HEK293 (cell line): ENCODE data around the gene TLCD3B.

ENCODE experiments used
- CTCF ChIA-PET: fragments of 350-600 bp; formaldehyde crosslinking; extraction: SDS; loops from one replicate; lab custom pipeline; 2021; ENCODE audit warnings: antibody characterized with exemption; lab: Yijun Ruan, JAX
- POLR2A ChIA-PET: fragments of 300-600 bp; formaldehyde crosslinking; extraction: SDS; loops from one replicate; lab custom pipeline; 2020; ENCODE audit warnings: antibody characterized with exemption, inconsistent platforms; lab: Yijun Ruan, JAX
- H3K27ac ChIP-seq: fragments of 200-500 bp; sonication (Bioruptor generic); 2 replicates; pipeline ENCODE4 v1.5.1; 2014; ENCODE audit warnings: low read depth, low read length, control low read depth, inconsistent platforms; ENCODE audit errors: extremely low read depth
- H3K36me3 ChIP-seq, 2 experiments: fragments of 200-500 bp in 1 of 2; sonication (Bioruptor generic) in 1 of 2; 1 replicate in 1 of 2; 2 replicates in 1 of 2; pipeline ENCODE4 v1.5.1; 2014 to 2017; ENCODE audit warnings: inconsistent platforms in 2 of 2, low read length in 2 of 2; ENCODE audit not compliant: control insufficient read depth in 2 of 2, insufficient read depth in 1 of 2
- H3K4me1 ChIP-seq: fragments of 200-500 bp; sonication (Bioruptor generic); 2 replicates; pipeline ENCODE4 v1.5.1; 2014; ENCODE audit warnings: mild to moderate bottlenecking, low read length, inconsistent platforms; ENCODE audit not compliant: control insufficient read depth, insufficient read depth
- H3K4me3 ChIP-seq: 2 replicates; pipeline ENCODE4 v1.5.1; 2011; ENCODE audit warnings: low read depth, mild to moderate bottlenecking, control low read depth, low read length, moderate library complexity
- H3K9me3 ChIP-seq: fragments of 200-500 bp; sonication (Bioruptor generic); 2 replicates; pipeline ENCODE4 v1.5.1; 2014; ENCODE audit warnings: low read depth, low read length, inconsistent platforms; ENCODE audit not compliant: control insufficient read depth, insufficient read depth
- BCL6B ChIP-seq: fragments of 450-650 bp; formaldehyde crosslinking; IDR thresholded peaks from 2 replicates; pipeline ENCODE4 v1.5.1; 2017; ENCODE audit warnings: missing biosample characterization, missing genetic modification characterization
- INSM2 ChIP-seq: fragments of 450-650 bp; formaldehyde crosslinking; IDR thresholded peaks from 2 replicates; pipeline ENCODE4 v1.5.1; 2016; ENCODE audit warnings: missing biosample characterization, missing genetic modification characterization
- KLF7 ChIP-seq: fragments of 450-650 bp; formaldehyde crosslinking; IDR thresholded peaks from 2 replicates; pipeline ENCODE4 v1.5.1; 2016; ENCODE audit warnings: missing biosample characterization, missing genetic modification characterization, borderline replicate concordance
- PRDM10 ChIP-seq: fragments of 450-650 bp; formaldehyde crosslinking; IDR thresholded peaks from 2 replicates; pipeline ENCODE4 v1.5.1; 2016; ENCODE audit warnings: missing biosample characterization, missing genetic modification characterization
- ZBTB11 ChIP-seq: fragments of 450-650 bp; formaldehyde crosslinking; conservative IDR thresholded peaks from 2 replicates; pipeline ENCODE4 v1.5.1; 2016; ENCODE audit warnings: low read depth, missing biosample characterization, missing genetic modification characterization
- ZBTB17 ChIP-seq: fragments of 450-650 bp; formaldehyde crosslinking; IDR thresholded peaks from 2 replicates; pipeline ENCODE4 v1.5.1; 2016; ENCODE audit warnings: missing biosample characterization, missing genetic modification characterization
- ZEB2 ChIP-seq: fragments of 450-650 bp; formaldehyde crosslinking; IDR thresholded peaks from 2 replicates; pipeline ENCODE4 v1.5.1; 2016; ENCODE audit warnings: missing biosample characterization, missing genetic modification characterization
- ZNF169 ChIP-seq: fragments of 450-650 bp; formaldehyde crosslinking; IDR thresholded peaks from 2 replicates; pipeline ENCODE4 v1.5.1; 2016; ENCODE audit warnings: missing biosample characterization, missing genetic modification characterization
- ZNF24 ChIP-seq: fragments of 450-650 bp; formaldehyde crosslinking; IDR thresholded peaks from 2 replicates; pipeline ENCODE4 v1.5.1; 2016; ENCODE audit warnings: missing biosample characterization, missing genetic modification characterization
- ZNF266 ChIP-seq: fragments of 450-650 bp; formaldehyde crosslinking; IDR thresholded peaks from 2 replicates; pipeline ENCODE4 v1.5.1; 2016; ENCODE audit warnings: missing biosample characterization, missing genetic modification characterization, low read depth
- ZNF324 ChIP-seq: fragments of 450-650 bp; formaldehyde crosslinking; IDR thresholded peaks from 2 replicates; pipeline ENCODE4 v1.5.1; 2016; ENCODE audit warnings: missing biosample characterization, missing genetic modification characterization
- ZNF335 ChIP-seq: fragments of 450-650 bp; formaldehyde crosslinking; conservative IDR thresholded peaks from 2 replicates; pipeline ENCODE4 v1.5.1; 2016; ENCODE audit warnings: missing biosample characterization, missing genetic modification characterization
- ZNF561 ChIP-seq: fragments of 450-650 bp; IDR thresholded peaks from 2 replicates; pipeline ENCODE4 v1.5.1; 2018; ENCODE audit warnings: missing biosample characterization, missing genetic modification characterization, borderline replicate concordance
- ZNF664 ChIP-seq: fragments of 450-650 bp; formaldehyde crosslinking; IDR thresholded peaks from 2 replicates; pipeline ENCODE4 v1.5.1; 2016; ENCODE audit warnings: missing biosample characterization, missing genetic modification characterization
- ZNF768 ChIP-seq: fragments of 450-650 bp; formaldehyde crosslinking; IDR thresholded peaks from 2 replicates; pipeline ENCODE4 v1.5.1; 2018; ENCODE audit warnings: missing biosample characterization, mild to moderate bottlenecking, missing genetic modification characterization
- ZNF843 ChIP-seq: fragments of 450-650 bp; formaldehyde crosslinking; IDR thresholded peaks from 2 replicates; pipeline ENCODE4 v1.5.1; 2016; ENCODE audit warnings: missing biosample characterization, missing genetic modification characterization
- ZSCAN18 ChIP-seq: fragments of 450-650 bp; formaldehyde crosslinking; IDR thresholded peaks from 2 replicates; pipeline ENCODE4 v1.5.1; 2016; ENCODE audit warnings: missing biosample characterization, missing genetic modification characterization

TLCD3B gene

GRCh38 chr16:29996766-29997250 is 34.3 kb downstream of the TLCD3B start:
- Histone ChIP-seq H3K4me3 (peak overlapping the region; percentile 93), H3K27ac (peak overlapping the region; percentile 91; the same call in 1 of the 2 replicates), H3K4me1 (no peaks in the 10 kb centered on the region; the same call in 1 of the 2 replicates), H3K36me3 (peaks cover 8 to 77% of the 10 kb centered on the region in 2 experiments), H3K9me3 (no peaks in the 10 kb centered on the region)
- ChIA-PET POLR2A (interaction anchor here (0.6 to 4.0 kb wide), 7 partner anchors 8 to 396 kb away, joined by 3 to 42 read pairs (median 5); partner anchors contain the start of gene TAOK2), CTCF (interaction anchor here (0.6 to 2.1 kb wide), 13 partner anchors 10 to 275 kb away, joined by 3 to 12 read pairs (median 4); partner anchors contain the start of genes PAGR1 and PRRT2)
- no peak for TF ChIP-seq ZNF266 (tag by site-specific recombination)
- peak; percentile 15; the same call in 1 of the 2 replicates for TF ChIP-seq ZBTB17 (tag by site-specific recombination)
- TF ChIP-seq ZNF664 (tag by site-specific recombination): peak; percentile 95

GRCh38 chr16:29995911-29996765 is 34.9 kb downstream of the TLCD3B start, which contains the start of gene INO80E:
Gene INO80E, plus strand, starts transcription at chr16:29996241. Its CDS starts 70 bp downstream, at chr16:29996311.
- H3K27ac ChIP-seq: peak within 1 kb of the TSS; percentile 91
- peak within 1 kb of the TSS; percentile 93 for H3K4me3 ChIP-seq
- H3K9me3 ChIP-seq: no peaks in the 10 kb centered on the region
- no peaks in the 10 kb centered on the region; the same call in 1 of the 2 replicates for H3K4me1 ChIP-seq
- POLR2A ChIA-PET: interaction anchor here (0.5 to 4.0 kb wide), 22 partner anchors 9 to 1477 kb away, joined by 3 to 42 read pairs (median 4); partner anchors contain the start of genes ALDOA, DOC2A, KCTD13 and PAGR1
- CTCF ChIA-PET: interaction anchor here (0.6 to 2.1 kb wide), 13 partner anchors 10 to 274 kb away, joined by 3 to 12 read pairs (median 3); partner anchors contain the start of genes PAGR1 and PRRT2
- H3K36me3 ChIP-seq: peaks cover 8 to 78% of the 10 kb centered on the region in 2 experiments
- TF ChIP-seq ZEB2 (peak; percentile 90), ZNF843 (peak; percentile 27; the same call in 1 of the 2 replicates), ZNF335 (tag by site-specific recombination) (peak; percentile 99), ZNF169 (no peak), ZNF24 (tag by site-specific recombination) (peak; percentile 43; the same call in 1 of the 2 replicates), ZNF768 (tag by site-specific recombination) (no peak), KLF7 (tag by site-specific recombination) (peak; percentile 81), ZSCAN18 (tag by site-specific recombination) (0 out of 2 replicates have a peak, but pooled peaks have one; percentile 62), ZNF324 (tag by site-specific recombination) (0 out of 2 replicates have a peak, but pooled peaks have one; percentile 42), ZNF561 (tag by site-specific recombination) (peak; percentile 87; the same call in 1 of the 2 replicates), ZBTB11 (tag by site-specific recombination) (peak; percentile 94), INSM2 (tag by site-specific recombination) (peak; percentile 44), BCL6B (no peak), PRDM10 (tag by site-specific recombination) (peak; percentile 77)
